Inflammatory macrophage treated with lipopolysaccharide for 1 hour (primary cell): ENCODE measurements around the gene TMEM203.
A peak's percentile ranks its signal among the peaks of the same experiment; 100 is the strongest.
"Not testable (repeated sequence)": the region's sequence is repeated elsewhere in the genome, so short reads cannot be mapped to it uniquely, and the experiment has no call there.

Source experiments
- DNase-seq, 2 donors: peaks; one replicate each; pipeline ENCODE4 v3.0.0-alpha.2; 2020 to 2022

The TMEM203 gene

DNA sequence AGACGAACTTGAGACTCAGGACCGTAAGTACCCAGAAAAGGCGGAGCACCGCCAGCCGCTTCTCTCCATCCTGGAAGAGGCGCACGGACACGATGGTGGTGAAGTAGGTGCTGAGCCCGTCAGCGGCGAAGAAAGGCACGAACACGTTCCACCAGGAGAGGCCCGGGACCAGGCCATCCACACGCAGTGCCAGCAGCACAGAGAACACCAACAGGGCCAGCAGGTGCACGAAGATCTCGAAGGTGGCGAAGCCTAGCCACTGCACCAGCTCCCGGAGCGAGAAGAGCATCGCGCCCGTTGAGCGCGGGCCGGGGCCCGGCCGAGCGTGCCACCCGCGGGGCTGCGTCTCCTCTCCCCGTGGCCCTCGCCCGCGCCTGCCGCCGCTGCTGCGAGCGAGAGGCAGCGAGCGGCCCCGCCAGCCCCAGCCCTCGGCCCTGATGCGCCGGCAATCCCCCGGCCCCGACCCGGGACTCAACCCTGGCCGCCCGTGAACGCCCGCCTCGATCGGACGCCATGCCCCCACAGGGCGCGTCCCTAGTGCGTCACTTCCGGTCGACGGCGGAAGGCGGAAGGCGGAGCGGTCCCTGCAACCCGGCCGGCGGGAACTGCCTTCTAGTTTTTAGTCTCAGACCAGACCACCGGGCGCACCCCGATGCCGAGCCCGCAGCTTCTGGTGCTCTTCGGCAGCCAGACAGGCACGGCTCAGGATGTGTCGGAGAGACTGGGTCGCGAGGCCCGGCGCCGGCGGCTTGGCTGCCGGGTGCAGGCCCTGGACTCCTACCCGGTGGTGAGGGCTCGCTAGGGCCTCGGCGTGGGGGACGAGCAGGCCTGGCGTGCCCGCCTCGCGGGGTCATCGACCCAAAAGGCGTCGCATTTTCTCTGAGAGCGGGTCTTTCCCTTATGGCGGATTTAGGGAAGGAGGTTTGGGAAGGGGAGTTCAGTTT lies at the start of gene TMEM203, which contains the start of gene NDOR1:
TSS of gene TMEM203 (minus strand) at position 523 of the 944 bp plus-strand sequence. CDS start at position 289, 234 bp downstream.
TSS of gene NDOR1 (plus strand) at position 575 of the 944 bp plus-strand sequence. CDS start at position 653, 78 bp downstream.
- peak; percentile 77 to 94 for DNase-seq

DNA sequence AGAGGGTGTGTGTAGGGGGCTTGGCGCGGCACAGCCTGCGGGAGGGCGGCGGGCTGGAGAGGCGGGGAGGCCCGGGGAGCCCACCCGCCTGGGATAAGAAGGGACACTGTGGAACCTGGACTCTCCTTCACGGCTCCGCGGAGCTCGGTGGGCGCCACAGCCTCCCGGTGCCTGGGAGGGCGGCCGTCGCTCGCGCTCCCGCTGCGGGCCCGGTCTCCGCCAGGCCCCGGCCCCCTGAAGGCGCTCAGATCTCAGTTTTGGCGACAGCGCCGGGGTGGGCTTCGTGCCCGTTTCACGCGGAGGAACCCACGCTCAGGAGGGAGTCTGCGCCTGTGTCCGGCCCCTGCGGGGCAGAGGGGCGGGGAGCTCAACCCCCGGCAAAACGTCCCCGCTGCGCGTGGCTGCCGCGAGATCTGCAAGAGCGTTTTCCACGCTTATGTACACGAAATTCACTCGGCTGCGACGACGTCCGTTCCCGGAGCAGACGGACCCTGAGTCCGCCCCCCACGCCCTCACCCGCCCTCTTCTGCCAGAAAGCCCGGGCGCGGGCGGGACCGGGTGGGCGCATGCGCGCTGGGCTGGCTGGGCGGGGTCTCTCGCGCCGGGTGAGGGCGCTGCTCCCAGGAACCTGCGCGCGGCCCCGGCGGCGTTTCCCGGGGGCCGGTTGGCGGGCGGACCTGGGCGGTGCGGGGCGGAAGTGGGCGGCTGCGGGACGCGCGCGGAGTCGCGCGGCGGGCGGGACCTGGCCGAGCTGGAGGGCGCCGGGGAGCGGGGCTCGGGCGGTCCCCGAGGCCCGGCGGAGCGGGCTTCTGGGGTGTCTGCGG lies 49.4 kb upstream of the TMEM203 start, which contains the start of gene NELFB:
TSS of gene NELFB (plus strand) at position 704 of the 824 bp plus-strand sequence.
- DNase-seq, result peak; percentile 76 to 95

DNA sequence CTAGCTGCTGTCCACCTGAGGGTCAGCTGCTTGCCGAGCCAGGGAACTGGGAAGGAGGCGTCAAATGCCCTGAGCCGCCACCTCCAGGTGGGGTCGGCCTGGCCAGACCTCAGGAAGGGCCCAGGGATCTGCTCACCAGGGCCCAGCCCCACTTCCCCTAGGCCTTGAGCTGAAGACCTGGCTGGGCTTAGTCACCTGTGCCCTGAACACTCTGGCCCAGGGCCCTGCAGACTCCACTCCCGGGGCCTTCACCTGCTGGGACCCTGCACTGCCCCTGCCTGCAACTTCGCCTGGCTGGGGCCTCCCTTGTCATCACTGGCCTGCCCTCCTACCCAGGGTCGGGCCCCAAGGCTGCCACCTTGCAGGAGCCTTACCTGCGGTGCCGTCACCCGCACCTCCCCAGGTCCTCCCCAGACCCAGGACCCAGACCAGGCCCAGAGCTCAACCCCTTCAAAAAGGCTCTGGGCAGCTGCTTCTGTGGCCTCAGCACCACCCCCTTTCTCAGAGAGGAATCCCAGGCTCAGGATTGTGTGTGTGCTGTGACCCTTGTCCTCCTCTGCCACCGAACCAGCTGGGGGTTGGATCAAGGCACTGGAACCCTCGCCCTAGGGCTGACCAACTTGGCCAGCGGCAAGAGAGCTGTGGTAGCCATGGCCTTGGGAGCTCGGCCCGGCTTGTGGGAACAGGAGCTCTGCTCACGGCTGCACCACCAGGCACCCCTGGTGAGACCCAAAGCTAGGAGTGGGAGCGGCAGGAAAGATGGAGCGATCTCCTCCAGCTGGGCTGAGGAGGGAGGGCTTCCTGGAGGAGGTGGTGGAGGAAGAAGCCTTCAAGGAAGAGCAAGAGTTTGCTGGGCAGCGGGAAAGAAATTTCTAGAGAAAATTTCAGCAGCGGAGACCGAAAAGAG lies 48.5 kb upstream of the TMEM203 start:
- no peak for DNase-seq

- DNase-seq, result no peak
Observed at GRCh38 chr9:137252555-137253506, 47.4 kb upstream of the TMEM203 start.

DNA sequence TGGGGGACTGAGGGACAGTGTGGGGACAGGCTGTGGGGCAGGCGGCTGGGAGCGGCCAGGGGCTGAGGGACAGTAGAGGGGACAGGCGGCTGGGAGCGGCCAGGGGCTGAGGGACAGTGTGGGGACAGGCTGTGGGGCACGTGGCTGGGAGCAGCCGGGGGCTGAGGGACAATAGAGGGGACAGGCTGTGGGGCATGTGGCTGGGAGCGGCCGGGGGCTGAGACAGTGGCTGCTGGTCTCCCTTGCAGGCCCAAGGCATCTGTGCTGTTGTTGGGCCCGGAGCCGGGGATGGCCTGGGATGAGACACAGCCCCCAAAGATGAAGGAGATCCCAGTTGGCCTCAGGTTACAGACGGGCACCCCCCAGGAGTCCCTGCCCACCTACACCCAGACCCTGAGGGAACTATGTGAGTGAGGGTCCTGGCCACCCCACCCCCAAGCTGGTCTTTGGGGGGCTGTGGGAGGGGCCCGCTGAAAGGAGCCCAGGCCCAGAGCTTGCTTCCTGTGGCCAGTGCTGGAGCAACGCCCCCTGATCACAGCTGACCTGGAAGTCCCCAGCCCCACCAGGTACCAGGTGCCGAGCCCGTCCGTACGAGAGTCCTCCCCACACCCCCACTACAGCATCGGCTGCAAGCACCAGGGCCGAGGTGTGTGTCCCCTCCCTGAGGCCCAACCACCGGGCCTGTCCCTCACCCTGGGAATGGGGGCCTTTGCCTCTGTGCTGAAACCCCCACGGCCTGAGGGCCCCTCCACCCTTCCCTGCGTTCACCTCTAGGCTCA lies 46.2 kb upstream of the TMEM203 start:
- DNase-seq, result no peak

DNA sequence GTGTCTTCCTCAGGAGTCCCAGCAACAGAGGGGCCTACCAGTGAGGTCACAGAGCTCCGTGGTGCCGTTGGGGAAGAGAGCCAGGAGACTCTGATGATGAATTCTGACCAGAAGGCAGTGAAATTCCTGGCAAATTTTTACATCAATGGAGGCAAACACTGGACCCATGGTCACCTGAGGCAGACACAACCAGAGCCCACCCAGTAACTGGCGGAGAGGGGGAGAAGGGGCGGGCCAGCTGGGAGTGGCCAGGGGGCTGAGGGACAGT lies 45.7 kb upstream of the TMEM203 start, which contains the start of gene STPG3:
TSS of gene STPG3 (plus strand) at position 93 of the 268 bp plus-strand sequence. CDS start at position 94, 1 bp downstream.
- no peak for DNase-seq

DNA sequence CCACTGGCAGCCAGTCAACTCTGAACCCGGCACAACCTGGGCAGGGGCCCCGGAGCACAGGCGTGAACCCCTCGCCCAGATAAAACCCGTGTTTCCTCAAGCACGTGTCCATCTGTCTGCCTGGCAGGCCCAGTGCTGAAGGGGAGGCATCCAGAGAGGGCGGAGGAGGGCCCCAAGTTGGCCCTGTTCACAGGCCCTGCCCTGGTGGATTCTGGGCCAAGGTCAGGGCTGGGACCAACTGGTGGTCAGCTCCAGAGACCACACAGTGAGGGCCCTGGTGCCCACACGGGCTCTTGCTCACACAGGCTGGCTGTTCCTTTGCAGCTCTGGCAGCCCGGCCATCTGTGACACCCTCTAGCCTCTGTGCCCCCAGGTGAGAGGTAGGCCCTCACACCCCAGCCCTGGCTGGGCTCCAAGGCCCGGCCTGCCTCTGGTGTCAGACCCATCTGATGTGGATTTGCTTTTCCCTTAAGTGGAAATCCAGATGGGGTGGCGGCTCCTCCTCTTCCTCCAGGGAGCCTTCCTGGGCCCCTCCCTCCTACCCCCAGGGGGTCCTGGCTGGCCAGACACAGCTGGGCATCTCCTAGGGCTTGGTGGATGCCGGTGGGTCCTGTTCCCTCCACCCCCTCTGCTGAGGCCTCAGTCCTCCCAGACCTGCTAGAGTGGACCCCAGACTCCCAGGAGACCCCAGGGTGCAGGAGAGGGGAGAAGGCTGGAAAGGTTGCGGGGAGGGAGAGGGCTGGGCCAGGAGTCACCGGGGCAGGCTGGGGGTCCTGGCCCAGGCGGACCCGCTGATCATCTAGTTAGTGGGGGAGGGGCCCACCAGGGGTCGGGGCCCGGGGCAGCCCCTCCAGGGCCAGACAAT lies 45.1 kb upstream of the TMEM203 start:
- DNase-seq, result no peak

DNA sequence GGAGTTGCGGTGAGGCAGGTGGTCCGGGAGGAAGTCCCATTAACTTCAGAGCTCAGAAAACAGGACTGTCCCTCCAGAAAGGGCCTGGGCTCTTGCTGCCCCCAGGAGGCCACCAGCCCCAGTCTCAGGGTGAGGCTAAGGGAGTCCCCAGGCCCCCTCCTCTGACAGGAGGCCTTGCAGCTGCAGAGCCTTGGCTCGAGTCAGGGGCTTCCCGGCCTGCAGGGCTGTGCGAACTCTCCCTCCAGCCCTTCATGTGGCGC lies 42.4 kb upstream of the TMEM203 start:
- DNase-seq, result no peak

DNA sequence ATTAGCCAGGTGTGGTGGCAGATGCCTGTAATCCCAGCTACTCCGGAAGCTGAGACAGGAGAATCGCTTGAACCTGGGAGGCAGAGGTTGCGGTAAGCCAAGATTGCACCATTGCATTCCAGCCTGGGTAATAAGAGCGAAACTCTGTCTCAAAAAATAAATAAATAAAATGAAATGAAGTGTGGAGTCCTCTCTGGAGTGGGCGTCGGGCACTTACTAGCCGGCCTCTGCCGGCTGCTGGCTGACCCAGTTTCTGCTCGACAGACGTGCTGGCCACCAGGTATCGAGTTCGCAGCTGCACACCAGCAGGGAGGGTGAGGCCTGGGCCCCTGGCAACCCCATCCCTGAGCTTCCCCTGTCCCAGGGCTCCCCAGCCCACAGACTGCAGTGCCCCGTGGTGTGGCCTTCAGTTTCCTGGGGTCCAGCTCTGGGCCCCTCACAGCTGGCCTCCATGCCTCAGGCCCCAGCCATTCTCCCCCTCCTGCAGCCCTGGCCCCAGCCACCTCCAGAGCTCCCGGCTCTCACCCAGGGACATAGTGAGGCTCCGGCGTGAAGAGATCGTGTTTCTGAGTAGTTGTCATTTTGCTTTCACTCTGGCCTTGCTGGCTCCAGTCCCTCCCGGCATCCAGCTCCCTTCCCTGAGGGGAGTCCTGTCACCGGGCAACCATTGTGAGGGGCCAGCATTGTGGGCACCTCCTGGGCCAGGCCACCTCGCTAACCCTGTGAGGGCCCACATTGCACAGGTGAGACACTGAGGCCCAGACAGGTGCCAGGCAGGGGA lies 41.9 kb upstream of the TMEM203 start:
- DNase-seq, result no peak

DNA sequence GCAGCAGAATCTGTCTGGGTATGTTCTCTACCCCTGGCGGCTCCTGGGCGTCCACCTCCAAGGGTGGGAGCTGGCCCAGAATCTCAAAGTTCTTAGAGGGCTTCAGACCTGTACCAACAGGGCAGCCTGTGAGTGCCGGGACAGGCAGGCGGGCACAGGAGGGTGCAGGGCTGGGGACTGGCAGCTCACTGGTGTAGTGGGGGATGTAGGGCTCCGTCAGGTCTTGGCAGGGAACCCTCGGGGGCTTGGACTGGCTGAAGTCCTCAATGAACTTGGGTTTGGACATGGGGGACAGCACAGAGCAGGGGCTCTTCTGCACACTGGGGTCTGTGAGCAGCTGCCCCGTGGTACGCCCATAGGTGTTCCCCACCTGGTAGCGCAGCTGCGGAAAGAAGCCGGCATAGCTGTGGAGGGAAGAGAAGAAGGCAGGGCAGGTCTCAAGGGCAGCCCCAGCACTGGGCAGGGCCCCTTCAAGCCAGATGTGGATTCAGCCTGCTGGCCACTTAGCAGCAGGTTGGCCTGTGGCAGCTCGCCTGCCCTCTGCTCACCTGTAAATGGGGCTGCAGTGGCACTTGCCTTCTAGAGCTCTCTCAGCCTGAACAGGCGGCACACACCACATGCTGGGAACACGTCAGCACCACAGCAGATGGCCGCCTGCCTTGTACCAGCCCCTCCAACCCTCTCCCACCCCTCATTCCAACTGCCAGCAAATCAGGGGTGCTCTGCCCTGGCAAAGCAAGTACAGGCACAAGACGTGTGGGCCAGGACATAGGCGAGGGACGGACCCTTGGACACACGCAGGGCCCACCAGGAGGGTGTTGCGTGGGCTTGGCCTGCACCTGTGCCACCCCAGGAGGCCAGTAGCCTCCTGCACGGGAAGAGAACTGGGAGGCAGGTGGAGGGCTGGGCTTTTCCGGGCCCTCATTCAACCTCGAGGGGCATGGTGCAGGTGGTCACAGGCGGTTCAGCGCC lies 40.3 kb upstream of the TMEM203 start:
- no peak for DNase-seq

DNA sequence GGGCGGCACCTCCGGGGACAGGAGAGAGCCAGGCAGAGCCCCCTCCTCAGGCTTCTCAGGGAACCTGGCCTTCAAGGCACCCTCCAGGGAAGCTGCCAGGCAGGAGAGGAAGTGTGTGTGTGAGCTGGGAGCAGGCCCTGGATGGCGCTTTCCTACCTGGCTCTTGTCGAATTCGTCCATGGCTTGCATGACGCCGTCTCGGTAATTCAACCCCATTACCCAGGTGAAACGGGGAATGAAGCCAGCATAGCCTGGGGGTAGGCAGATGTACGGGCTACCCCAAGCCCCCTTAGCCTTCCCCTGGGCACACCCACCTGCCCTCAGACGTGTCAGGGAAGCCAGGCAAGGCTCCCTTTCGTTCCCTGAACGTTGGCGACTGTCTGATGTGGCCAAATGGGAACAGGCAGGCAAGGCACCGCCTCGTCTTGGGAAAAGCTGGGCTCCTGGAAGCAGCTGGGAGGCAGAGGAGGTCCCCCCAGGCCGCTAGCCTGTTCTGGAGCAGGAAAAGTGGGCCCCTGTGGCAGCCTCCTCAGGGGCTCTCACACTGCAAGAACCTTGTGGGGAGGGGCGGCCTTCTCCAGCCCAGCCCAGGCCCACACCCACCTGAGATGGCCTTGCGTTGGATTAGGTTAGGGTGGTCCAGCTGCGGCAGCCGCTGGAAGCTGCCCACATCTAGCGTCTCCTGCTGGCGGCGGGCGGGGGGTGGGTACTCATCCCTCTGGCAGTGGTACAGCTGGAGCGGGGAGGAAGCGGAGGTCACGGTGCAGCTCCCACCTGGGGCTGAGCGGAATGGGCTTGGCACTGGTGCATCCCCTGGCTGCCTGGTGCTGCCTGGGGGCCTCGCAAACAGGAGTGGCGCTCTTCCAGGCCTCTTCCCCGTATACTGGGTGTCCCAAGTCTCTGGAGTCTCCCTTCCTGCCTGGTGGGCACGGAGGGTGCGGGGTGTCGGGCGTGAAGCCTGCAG lies 39.3 kb upstream of the TMEM203 start:
- DNase-seq, result no peak

DNA sequence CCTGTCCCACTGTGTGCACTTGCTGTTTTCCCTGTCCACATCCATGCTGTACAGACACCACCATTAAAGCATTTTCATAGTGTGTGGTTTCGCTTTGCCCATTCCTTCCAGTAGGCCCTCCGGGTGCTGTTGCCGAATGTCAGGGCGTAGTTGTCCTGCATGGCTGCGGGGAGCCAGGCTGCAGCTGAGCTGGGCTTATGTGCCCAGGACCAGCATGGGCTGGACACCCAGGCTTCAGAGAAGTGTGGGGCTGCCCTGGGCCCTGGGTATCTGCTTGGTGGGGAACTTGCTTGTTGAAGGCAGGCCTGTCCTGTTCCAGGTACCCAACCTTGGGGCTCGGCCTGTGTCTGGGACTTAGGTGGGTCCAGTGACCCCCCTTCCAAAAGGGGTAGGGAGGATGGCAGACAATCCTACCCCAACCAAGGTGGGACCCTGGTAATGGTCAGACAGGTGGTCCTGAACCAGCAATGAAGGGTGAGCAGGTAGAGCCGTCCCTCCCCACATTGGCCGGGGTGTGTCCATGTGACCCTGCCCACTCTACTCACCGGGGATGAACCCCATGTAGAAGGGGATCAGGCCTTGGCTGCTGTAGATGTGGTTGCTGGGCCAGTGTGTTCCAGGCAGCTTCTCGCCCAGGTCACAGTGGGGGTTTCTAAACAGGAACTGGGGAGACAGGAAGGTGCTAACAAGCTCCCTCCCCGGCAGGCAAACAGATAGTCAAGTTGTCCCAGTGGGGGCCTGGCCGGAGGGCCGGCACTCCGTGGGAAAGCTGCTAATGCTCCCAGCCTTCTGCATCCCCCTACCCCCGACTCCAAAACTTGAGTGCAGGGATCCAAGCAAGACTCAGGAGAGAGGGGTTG lies 38.4 kb upstream of the TMEM203 start:
- DNase-seq, result no peak

GRCh38 chr9:137243266-137243625 lies 37.8 kb upstream of the TMEM203 start:
- not testable (repeated sequence) for DNase-seq

DNA sequence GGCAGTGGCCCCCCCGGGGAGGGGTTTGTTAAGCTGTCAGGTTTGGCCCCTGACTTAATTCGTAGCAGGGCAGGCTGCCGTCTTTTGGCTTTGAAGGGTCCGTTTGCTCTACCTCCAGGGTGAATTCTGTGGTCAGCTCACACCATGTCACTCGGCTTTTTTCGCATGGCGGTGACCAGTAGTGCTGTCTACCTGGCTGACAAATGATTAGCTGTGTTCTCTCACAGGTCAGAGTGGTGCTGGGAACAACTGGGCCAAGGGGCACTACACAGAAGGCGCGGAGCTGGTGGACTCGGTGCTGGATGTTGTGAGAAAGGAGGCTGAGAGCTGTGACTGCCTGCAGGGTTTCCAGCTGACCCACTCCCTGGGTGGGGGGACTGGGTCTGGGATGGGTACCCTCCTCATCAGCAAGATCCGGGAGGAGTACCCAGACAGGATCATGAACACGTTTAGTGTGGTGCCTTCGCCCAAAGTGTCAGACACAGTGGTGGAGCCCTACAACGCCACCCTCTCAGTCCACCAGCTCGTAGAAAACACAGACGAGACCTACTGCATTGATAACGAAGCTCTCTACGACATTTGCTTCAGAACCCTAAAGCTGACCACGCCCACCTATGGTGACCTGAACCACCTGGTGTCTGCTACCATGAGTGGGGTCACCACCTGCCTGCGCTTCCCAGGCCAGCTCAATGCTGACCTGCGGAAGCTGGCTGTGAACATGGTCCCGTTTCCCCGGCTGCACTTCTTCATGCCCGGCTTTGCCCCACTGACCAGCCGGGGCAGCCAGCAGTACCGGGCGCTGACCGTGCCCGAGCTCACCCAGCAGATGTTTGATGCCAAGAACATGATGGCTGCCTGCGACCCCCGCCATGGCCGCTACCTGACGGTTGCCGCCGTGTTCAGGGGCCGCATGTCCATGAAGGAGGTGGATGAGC lies 37.1 kb upstream of the TMEM203 start:
- DNase-seq, result no peak
